Peyer's patch (tissue), 4 donors: ENCODE measurements around the gene IMMP2L.

Experiments
- CTCF ChIP-seq, 6 experiments: fragments of 450-650 bp in 4 of 6; fragments of 200-600 bp in 2 of 6; sonication (generic) in 1 of 6; IDR thresholded peaks; one replicate each; pipeline ENCODE4 v1.5.1; 2017 to 2019; ENCODE audit warnings: antibody characterized with exemption in 6 of 6, mild to moderate bottlenecking in 3 of 6, moderate library complexity in 1 of 6
- POLR2A ChIP-seq, 2 donors: fragments of 450-650 bp; IDR thresholded peaks; one replicate each; pipeline ENCODE4 v1.5.1; 2017; ENCODE audit warnings: antibody characterized with exemption in 2 of 2, mild to moderate bottlenecking in 2 of 2, moderate library complexity in 2 of 2

GRCh38 chr7:110779339-110779738 is 783.0 kb downstream of the IMMP2L start:
- TF ChIP-seq CTCF (IDR thresholded peaks at IDR 0.05), result no peak
- TF ChIP-seq POLR2A (IDR thresholded peaks at IDR 0.05), result no peak
